ENCODE results near the gene SMAGP. TPM values are rescaled to one million over a fixed set of nuclear protein-coding genes. Genes with fewer than 3 reads are reported as not detected.

SMAGP gene
- total RNA-seq, 1 donor, result 9.8 TPM

DNA sequence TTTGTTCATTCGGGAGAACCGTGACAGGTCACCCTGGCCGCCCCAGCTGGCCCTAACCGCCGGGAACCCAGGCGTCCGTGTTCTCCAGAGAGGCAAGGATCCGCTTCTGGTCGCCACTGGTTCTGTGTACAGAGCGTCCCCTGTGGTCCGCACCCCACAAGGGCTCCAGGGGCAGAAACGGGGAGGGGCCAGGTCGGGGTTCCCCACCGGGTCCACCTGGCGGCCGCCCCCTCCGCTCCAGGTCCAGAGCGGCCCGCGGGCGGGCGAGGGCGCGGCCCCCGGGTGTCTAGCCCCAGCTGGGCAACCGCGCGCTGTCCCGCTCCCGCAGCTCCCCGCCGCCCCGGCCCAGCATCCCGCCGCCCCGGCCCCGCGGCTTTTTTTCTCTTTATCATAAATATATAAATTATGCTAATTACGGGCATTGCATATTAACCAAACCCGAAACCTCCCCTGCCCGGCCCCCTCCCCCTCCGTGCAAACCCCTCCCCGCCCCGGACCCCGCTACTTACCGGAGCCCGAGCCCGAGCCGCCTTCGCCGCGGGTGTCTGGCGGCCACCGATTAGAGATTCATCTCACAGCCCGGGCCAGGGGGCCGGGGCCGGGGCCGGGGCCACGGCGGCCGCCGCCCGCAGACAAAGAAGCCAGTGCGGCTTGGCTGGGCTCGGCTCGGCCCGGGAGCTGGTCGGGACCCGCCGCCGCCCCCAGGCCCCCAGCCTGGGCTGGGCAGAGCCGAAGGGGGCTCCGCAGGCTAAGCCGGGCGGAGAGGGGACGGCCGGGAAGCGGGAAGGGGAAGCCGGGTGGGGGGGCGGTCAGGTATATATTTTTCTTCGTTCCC is 52.9 kb downstream of the SMAGP start:
- TF ChIP-seq, protein P1, sequence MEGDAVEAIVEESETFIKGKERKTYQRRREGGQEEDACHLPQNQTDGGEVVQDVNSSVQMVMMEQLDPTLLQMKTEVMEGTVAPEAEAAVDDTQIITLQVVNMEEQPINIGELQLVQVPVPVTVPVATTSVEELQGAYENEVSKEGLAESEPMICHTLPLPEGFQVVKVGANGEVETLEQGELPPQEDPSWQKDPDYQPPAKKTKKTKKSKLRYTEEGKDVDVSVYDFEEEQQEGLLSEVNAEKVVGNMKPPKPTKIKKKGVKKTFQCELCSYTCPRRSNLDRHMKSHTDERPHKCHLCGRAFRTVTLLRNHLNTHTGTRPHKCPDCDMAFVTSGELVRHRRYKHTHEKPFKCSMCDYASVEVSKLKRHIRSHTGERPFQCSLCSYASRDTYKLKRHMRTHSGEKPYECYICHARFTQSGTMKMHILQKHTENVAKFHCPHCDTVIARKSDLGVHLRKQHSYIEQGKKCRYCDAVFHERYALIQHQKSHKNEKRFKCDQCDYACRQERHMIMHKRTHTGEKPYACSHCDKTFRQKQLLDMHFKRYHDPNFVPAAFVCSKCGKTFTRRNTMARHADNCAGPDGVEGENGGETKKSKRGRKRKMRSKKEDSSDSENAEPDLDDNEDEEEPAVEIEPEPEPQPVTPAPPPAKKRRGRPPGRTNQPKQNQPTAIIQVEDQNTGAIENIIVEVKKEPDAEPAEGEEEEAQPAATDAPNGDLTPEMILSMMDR (IDR thresholded peaks at IDR 0.05; ENCODE audit: extremely low read depth, low read depth, low read length), result peak; percentile 4
- DNase-seq (ENCODE audit: insufficient read length, low spot score, missing footprints), result peak; percentile 94
- peak overlapping the region; percentile 90 for H3K4me2 ChIP-seq (ENCODE audit: insufficient read depth, low read length)

DNA sequence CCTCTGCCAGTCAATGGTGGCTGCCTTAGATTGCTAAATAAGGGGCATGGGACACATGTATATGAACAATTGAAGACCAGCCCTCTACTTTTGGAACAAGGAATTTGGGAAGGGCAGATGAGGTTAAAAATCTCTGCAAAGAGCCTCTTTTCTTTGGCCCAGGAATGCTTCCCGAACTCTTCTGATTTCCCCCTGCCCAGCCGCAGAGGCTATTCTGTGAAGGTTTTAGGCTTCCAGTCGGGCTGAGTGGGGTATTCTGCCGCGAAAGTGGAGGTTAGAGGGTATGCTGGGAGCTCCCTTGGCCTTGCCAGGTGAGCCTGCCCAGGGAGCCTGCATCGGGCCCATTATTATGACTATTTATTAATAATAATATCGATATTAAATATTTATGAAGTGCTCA is 53.6 kb downstream of the SMAGP start:
- TF ChIP-seq, protein P1 (IDR thresholded peaks at IDR 0.05; ENCODE audit: extremely low read depth, low read depth, low read length), result no peak
- Histone ChIP-seq H3K4me3 (ENCODE audit: insufficient read depth, low read length) (peak overlapping the region; percentile 88), H3K36me3 (ENCODE audit: insufficient read depth, low read length) (no peaks in the 10 kb centered on the region), H4K20me1 (ENCODE audit: insufficient read depth, low read length) (no peaks in the 10 kb centered on the region), H3K27me3 (ENCODE audit: insufficient read depth, low read length) (no peaks in the 10 kb centered on the region), H3K27ac (ENCODE audit: low read depth, low read length) (peak overlapping the region; percentile 53), H3K9me3 (ENCODE audit: low read depth, low read length) (no peaks in the 10 kb centered on the region), H3K4me2 (ENCODE audit: insufficient read depth, low read length) (peak overlapping the region; percentile 84), H3K4me1 (ENCODE audit: insufficient read depth, low read length) (peaks cover 15% of the 10 kb centered on the region), H3K79me2 (ENCODE audit: insufficient read depth, low read length) (peaks cover 7% of the 10 kb centered on the region), H2AFZ (ENCODE audit: low read length) (peak overlapping the region; percentile 83)
- peak; percentile 50 for DNase-seq (ENCODE audit: insufficient read length, low spot score, missing footprints)

More for the DNA sequence above, 52.9 kb downstream of the SMAGP start:
- H3K4me1 ChIP-seq (ENCODE audit: insufficient read depth, low read length), result peaks cover 15% of the 10 kb centered on the region
- no peaks in the 10 kb centered on the region for H3K9me3 ChIP-seq (ENCODE audit: low read depth, low read length)
- peak overlapping the region; percentile 53 for H3K27ac ChIP-seq (ENCODE audit: low read depth, low read length)
- no peaks in the 10 kb centered on the region for H3K36me3 ChIP-seq (ENCODE audit: insufficient read depth, low read length)
- no peaks in the 10 kb centered on the region for H4K20me1 ChIP-seq (ENCODE audit: insufficient read depth, low read length)
- no peaks in the 10 kb centered on the region for H3K27me3 ChIP-seq (ENCODE audit: insufficient read depth, low read length)
- H2AFZ ChIP-seq (ENCODE audit: low read length), result peak overlapping the region; percentile 83
- peaks cover 7% of the 10 kb centered on the region for H3K79me2 ChIP-seq (ENCODE audit: insufficient read depth, low read length)
- peak overlapping the region; percentile 88 for H3K4me3 ChIP-seq (ENCODE audit: insufficient read depth, low read length)

DNA sequence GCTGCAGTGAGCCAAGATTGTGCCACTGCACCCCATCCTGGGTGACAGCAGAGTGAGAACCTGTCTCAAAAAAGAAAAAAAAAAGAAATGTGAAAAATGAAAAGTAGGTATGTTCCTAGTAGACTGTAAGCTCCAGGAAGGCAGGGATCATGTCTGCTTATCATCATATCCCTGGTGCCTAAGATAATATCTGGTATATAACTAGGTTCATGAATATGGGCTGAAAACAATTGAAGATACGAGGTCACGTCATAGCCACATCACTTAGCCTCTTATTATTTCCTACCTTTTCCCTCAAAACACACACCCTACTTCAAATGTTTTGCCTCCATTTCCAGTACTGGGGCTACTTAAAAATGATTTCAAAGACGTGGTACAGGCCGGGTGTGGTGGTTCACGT is 55.3 kb downstream of the SMAGP start:
- Histone ChIP-seq H2AFZ (ENCODE audit: low read length) (no peak overlapping the region), H3K27ac (ENCODE audit: low read depth, low read length) (no peak overlapping the region), H3K36me3 (ENCODE audit: insufficient read depth, low read length) (no peaks in the 10 kb centered on the region), H3K4me2 (ENCODE audit: insufficient read depth, low read length) (no peak overlapping the region), H3K79me2 (ENCODE audit: insufficient read depth, low read length) (peaks cover 7% of the 10 kb centered on the region), H4K20me1 (ENCODE audit: insufficient read depth, low read length) (no peaks in the 10 kb centered on the region), H3K9me3 (ENCODE audit: low read depth, low read length) (no peaks in the 10 kb centered on the region), H3K27me3 (ENCODE audit: insufficient read depth, low read length) (no peaks in the 10 kb centered on the region), H3K4me3 (ENCODE audit: insufficient read depth, low read length) (no peak overlapping the region), H3K4me1 (ENCODE audit: insufficient read depth, low read length) (peaks cover 15% of the 10 kb centered on the region)
- DNase-seq (ENCODE audit: insufficient read length, low spot score, missing footprints), result peak; percentile 62
- TF ChIP-seq, protein P1 (IDR thresholded peaks at IDR 0.05; ENCODE audit: extremely low read depth, low read depth, low read length), result no peak

DNA sequence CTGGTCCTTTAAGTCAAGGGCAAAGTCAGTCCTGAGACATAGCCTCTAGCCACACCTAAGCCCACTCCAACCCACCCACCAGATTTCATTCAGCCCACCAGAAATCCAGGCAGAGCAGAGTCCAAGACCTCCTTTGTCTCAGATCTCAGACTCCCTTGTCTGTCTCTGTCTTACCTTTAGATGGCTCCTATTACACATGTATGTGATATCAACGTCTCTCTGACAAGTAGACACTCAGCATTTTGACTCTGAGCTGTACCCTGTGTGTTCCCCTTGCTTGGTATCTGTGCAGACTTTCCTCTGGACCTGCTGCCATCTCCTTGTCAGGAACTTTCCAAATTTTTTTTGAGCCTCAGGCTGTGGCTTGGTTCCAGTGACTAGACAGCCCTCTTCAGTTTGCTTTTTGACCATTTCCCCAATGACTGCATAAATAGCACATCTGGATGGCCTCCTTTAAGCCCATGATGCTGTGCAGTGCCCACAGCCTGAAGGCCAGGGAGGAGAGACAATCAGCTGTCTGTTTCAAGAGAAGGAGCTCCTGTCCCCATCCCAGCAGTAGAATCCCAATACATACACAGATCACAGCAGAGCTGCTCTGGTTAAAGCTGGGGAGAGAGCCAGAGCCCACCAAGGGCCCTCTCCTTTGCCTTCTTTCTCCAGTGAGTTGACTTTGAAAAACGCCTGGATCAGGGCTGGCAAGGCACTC is 59.4 kb downstream of the SMAGP start:
- Histone ChIP-seq H3K9me3 (ENCODE audit: low read depth, low read length) (no peaks in the 10 kb centered on the region), H3K4me3 (ENCODE audit: insufficient read depth, low read length) (no peak overlapping the region), H3K27me3 (ENCODE audit: insufficient read depth, low read length) (no peaks in the 10 kb centered on the region), H3K79me2 (ENCODE audit: insufficient read depth, low read length) (peaks cover 7% of the 10 kb centered on the region), H3K27ac (ENCODE audit: low read depth, low read length) (no peak overlapping the region), H3K36me3 (ENCODE audit: insufficient read depth, low read length) (peaks cover 6% of the 10 kb centered on the region), H3K4me2 (ENCODE audit: insufficient read depth, low read length) (no peak overlapping the region), H3K4me1 (ENCODE audit: insufficient read depth, low read length) (no peaks in the 10 kb centered on the region), H2AFZ (ENCODE audit: low read length) (no peak overlapping the region), H4K20me1 (ENCODE audit: insufficient read depth, low read length) (no peaks in the 10 kb centered on the region)
- TF ChIP-seq, protein P1 (IDR thresholded peaks at IDR 0.05; ENCODE audit: extremely low read depth, low read depth, low read length), result no peak
- no peak for DNase-seq (ENCODE audit: insufficient read length, low spot score, missing footprints)
